Mucosa of stomach (tissue), 1 donor: ENCODE measurements around the gene PTPRD.

ENCODE experiments used
- H3K27me3 ChIP-seq: one replicate; pipeline ENCODE4 v1.7.0; 2013; ENCODE audit warnings: mild to moderate bottlenecking, low read length; ENCODE audit not compliant: control insufficient read depth, insufficient read depth
- H3K36me3 ChIP-seq: one replicate; pipeline ENCODE4 v1.7.0; 2013; ENCODE audit warnings: low read length; ENCODE audit not compliant: control insufficient read depth, insufficient read depth
- H3K4me1 ChIP-seq: one replicate; pipeline ENCODE4 v1.7.0; 2013; ENCODE audit warnings: mild to moderate bottlenecking, low read length; ENCODE audit not compliant: control insufficient read depth, insufficient read depth
- H3K4me3 ChIP-seq: one replicate; pipeline ENCODE4 v1.7.0; 2013; ENCODE audit warnings: low read length
- H3K9ac ChIP-seq: one replicate; pipeline ENCODE4 v1.7.0; 2013; ENCODE audit warnings: mild to moderate bottlenecking, low read length, moderate library complexity
- H3K9me3 ChIP-seq: one replicate; pipeline ENCODE4 v1.7.0; 2013; ENCODE audit warnings: mild to moderate bottlenecking, low read length, moderate library complexity; ENCODE audit not compliant: control insufficient read depth
- donor health status: Pancreatic carcinoma.

Gene PTPRD

DNA sequence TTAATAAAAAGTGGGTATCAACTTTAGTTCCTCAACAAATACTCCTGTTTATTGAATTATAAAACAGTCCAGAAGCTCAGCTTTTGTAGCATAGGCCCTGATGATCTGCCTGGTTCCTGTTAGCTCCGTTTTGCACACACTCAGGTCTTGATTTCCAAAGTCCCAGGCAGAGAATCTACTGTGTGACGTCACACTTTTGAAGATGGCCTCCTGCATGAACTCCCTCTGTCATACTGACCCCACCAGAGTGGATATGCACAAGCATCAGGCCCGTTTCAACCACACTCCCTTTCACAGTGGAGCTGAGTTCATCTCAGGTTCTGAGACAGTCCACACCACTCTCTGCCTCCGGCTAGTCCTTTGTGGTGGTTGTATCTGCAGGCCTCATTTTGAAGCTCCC lies 353.1 kb downstream of the PTPRD start:
- H3K36me3 ChIP-seq, result no peaks in the 10 kb centered on the region
- H3K4me3 ChIP-seq, result no peak overlapping the region
- no peak overlapping the region for H3K9ac ChIP-seq
- H3K27me3 ChIP-seq, result no peaks in the 10 kb centered on the region
- H3K9me3 ChIP-seq, result no peaks in the 10 kb centered on the region
- H3K4me1 ChIP-seq, result peaks cover 3% of the 10 kb centered on the region

DNA sequence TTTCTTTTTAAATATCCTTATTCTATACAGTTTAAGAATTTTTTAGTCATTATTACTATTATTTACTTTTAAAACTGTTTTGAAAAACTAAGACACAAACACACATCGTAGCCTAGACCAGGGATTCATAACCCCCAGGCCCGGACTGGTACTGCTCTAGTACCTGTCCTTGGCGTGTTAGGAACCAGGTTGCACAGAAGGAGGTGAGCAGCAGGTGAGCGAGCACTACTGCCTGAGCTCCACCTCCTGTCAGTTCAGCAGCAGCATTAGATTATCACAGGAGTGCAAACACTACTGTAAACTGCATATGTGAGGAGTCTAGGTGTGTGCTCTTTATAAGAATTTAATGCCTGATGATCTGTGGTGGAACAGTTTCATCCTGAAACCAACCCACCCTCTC lies 357.0 kb downstream of the PTPRD start:
- H3K9me3 ChIP-seq, result no peaks in the 10 kb centered on the region
- peaks cover 10% of the 10 kb centered on the region for H3K4me1 ChIP-seq
- H3K9ac ChIP-seq, result no peak overlapping the region

DNA sequence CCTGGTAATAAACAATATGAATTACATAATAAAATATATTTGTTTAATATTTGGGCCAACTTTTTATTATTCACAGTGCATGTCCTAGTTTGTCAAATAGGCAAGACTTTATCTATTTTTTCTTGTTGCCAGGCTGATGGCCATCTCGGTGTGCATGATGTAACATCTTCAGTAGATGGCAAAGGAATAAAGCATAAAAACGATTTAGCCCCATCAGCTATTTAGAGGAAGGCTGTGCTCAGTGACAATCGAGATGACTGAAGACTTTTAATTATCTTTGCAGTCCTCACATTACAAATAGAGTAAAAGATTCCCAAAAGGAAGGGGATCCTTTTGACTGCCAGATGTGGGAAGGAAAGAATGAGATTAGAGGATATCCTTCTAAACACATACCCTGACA lies 358.5 kb downstream of the PTPRD start:
- peaks cover 10% of the 10 kb centered on the region for H3K4me1 ChIP-seq
- no peaks in the 10 kb centered on the region for H3K9me3 ChIP-seq
- no peak overlapping the region for H3K9ac ChIP-seq
- H3K4me3 ChIP-seq, result no peak overlapping the region
- H3K27me3 ChIP-seq, result no peaks in the 10 kb centered on the region
- no peaks in the 10 kb centered on the region for H3K36me3 ChIP-seq

More for the DNA sequence above, 357.0 kb downstream of the PTPRD start:
- no peak overlapping the region for H3K4me3 ChIP-seq
- no peaks in the 10 kb centered on the region for H3K36me3 ChIP-seq
- H3K27me3 ChIP-seq, result no peaks in the 10 kb centered on the region

DNA sequence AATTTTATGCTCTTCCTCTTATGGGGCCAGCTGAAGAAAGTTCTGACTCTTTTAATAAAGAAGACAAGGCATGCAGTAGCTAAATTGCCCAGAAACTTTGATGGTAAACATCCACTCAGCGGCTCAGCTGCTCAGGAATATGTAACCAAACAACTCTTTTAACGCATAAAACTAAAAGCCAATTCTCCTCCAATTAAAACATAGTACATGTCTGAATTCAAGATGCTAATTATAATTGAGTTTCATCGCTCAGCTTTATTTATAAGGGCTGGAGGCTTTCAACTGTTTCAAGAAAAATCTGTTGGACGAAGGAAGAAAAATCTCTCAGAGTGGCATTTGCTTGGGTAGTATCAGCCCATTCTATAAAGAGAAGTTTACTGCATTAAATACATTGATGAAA lies 359.5 kb downstream of the PTPRD start:
- peaks cover 10% of the 10 kb centered on the region for H3K4me1 ChIP-seq
- H3K9me3 ChIP-seq, result no peaks in the 10 kb centered on the region
- H3K36me3 ChIP-seq, result no peaks in the 10 kb centered on the region
- H3K27me3 ChIP-seq, result no peaks in the 10 kb centered on the region
- no peak overlapping the region for H3K9ac ChIP-seq
- H3K4me3 ChIP-seq, result no peak overlapping the region

DNA sequence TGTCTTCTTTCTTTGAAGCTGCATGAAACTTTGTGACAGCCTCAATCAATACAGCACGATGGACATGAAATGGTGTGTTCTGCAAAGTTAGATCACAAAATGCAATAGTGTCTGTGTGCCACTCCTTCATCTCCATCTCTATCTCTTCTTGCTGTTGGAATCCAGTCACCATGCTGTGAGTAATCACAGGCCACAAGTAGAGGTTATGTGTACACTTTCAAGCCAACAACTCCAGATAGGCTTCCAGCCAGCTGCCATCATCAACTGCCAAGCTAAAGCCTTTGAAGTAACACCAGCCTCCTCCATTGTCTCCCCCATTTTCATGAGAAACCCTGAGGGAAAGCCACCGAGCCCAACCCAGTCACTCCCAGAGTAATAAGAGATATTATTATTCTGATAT lies 360.6 kb downstream of the PTPRD start:
- Histone ChIP-seq H3K36me3 (no peaks in the 10 kb centered on the region), H3K4me1 (peaks cover 10% of the 10 kb centered on the region), H3K9me3 (no peaks in the 10 kb centered on the region), H3K27me3 (no peaks in the 10 kb centered on the region), H3K9ac (no peak overlapping the region), H3K4me3 (no peak overlapping the region)

DNA sequence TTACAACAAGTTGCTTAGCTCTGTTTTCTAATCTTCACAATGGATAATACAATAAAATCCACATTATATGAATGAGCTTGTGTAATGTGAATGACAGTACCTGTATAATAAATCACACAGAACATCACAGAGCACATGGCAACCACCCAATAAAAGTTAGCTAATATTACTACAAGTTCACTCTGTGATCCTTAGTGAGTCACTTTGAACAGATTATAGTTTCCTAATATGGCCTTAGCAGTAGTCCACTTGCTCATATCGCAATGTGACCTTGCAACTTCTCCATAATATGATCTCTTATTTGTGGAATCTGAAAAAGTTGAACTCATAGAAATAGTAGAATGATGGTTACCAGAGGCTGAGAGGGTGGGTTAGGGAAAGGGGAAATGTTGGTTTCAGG lies 361.3 kb downstream of the PTPRD start:
- no peaks in the 10 kb centered on the region for H3K9me3 ChIP-seq
- H3K4me1 ChIP-seq, result peaks cover 10% of the 10 kb centered on the region
- no peak overlapping the region for H3K9ac ChIP-seq
- H3K27me3 ChIP-seq, result no peaks in the 10 kb centered on the region
- H3K36me3 ChIP-seq, result no peaks in the 10 kb centered on the region
- no peak overlapping the region for H3K4me3 ChIP-seq

DNA sequence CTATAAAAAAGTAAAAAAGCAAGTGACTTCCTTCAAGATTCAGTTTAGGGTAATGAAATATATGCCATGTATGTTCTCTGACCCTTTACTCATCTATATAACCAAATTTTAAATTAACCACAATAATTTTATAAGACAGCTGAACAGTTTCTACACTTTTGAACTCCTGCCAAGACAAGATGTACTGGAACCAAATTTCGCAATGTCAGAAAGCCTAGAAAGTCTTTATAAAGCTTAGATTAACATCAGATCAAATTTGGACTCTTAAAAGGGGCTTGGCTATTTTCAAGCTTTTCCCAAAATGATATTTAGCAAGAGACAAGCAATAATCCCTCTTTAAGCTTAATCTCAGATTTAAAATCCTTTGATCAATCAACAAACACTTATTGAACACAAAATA lies 362.6 kb downstream of the PTPRD start:
- no peak overlapping the region for H3K4me3 ChIP-seq
- H3K4me1 ChIP-seq, result peaks cover 10% of the 10 kb centered on the region
- H3K36me3 ChIP-seq, result no peaks in the 10 kb centered on the region
- no peak overlapping the region for H3K9ac ChIP-seq
- no peaks in the 10 kb centered on the region for H3K9me3 ChIP-seq
- H3K27me3 ChIP-seq, result no peaks in the 10 kb centered on the region

DNA sequence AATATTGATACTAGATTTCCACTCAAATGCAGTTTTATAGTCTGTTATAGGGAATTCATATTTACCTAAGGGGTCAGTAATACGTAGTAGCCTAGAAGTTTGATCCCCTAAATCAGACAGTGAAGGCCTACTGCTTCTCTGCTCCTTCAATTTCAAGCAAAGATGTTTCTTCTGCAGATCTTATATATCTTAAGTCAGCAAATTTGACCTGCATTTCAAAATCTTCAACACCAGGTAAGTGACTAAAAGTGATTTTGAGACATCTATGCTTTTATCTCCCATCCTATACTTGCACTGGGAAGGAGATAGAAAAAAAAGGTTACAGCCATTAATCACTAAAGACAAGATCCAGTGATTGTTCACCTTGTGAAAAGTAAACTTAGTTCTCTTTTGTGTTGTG lies 363.9 kb downstream of the PTPRD start:
- Histone ChIP-seq H3K36me3 (no peaks in the 10 kb centered on the region), H3K9ac (no peak overlapping the region), H3K4me3 (no peak overlapping the region), H3K9me3 (no peaks in the 10 kb centered on the region), H3K27me3 (no peaks in the 10 kb centered on the region), H3K4me1 (peaks cover 4% of the 10 kb centered on the region)

DNA sequence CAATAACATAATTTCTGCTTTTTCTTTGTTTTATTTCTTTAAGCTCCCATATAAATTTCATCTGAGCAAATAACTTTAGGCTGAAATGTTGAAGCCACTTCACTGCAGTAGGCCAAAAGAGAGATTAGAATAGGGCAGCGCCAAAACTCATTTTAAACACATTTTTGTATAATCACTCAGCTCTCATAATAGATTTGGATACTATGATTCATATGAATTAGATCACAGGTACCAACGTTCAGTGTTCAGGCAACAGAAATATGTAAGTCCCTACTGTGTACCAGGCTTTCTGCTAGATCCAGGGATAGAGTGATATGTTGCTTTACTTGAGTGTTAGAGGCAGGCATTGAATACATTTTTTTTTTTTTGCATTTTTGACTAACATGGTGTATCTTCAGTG lies 370.5 kb downstream of the PTPRD start:
- Histone ChIP-seq H3K36me3 (no peaks in the 10 kb centered on the region), H3K27me3 (no peaks in the 10 kb centered on the region), H3K4me1 (no peaks in the 10 kb centered on the region), H3K9ac (no peak overlapping the region), H3K9me3 (no peaks in the 10 kb centered on the region), H3K4me3 (no peak overlapping the region)

DNA sequence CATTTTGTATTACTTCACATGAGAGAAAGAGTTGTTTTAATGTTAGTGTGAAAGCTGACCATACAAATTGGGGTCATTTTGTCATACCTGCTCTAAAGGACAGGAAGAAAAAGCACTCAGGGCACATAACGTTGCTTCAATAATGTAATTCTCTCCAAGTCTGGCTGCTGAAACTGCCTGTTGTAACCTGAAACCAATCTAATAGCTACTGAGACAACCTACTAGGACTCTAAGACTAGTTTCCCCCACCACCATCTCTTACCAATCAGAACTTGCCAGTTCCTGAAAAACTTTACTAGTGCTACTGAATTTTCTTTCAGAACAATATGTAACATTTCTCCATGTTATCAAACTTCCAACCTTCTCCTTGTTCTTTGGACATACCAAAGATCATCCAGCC lies 374.7 kb downstream of the PTPRD start:
- H3K27me3 ChIP-seq, result no peaks in the 10 kb centered on the region
- no peaks in the 10 kb centered on the region for H3K4me1 ChIP-seq
- H3K4me3 ChIP-seq, result no peak overlapping the region
- no peak overlapping the region for H3K9ac ChIP-seq
- H3K9me3 ChIP-seq, result no peaks in the 10 kb centered on the region
- no peaks in the 10 kb centered on the region for H3K36me3 ChIP-seq

DNA sequence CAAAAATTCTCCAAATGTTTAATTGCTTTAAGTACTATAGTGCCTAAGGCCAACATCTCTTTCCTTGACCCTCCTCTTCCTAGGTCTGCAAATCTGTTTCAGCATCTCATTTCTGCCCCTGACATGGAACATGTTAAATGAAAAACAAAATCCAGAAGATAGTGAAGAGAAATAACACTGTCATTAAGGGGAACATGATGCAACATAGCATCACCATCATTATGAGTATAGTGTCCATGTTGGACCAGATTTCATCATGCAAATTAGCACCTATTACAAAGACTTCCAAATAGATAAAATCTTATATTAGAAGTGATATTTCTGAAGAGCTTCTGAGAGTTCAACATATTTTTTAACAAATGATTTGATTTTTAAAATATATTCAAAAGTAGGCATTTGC lies 375.2 kb downstream of the PTPRD start:
- no peaks in the 10 kb centered on the region for H3K36me3 ChIP-seq
- no peaks in the 10 kb centered on the region for H3K27me3 ChIP-seq
- no peak overlapping the region for H3K9ac ChIP-seq
- no peak overlapping the region for H3K4me3 ChIP-seq
- H3K4me1 ChIP-seq, result no peaks in the 10 kb centered on the region
- no peaks in the 10 kb centered on the region for H3K9me3 ChIP-seq

DNA sequence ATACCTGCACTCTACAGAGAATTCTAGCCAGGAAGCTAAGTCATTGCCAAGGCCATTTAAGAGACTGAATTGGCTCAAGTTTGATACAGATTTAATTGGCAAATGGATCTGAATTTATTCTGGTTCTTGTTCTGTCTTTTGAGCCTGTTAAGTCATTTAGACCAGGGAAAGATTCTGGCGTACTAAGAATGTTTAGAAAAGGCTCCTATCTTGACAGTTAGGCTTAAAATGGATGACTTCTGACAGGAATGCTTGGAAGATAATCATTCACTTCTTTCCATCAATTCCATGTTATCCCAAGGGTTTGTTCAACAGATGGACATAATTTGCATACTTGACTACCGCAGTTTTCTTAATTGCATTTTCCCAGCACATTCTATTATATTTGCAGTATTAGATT lies 376.6 kb downstream of the PTPRD start:
- H3K36me3 ChIP-seq, result no peaks in the 10 kb centered on the region

DNA sequence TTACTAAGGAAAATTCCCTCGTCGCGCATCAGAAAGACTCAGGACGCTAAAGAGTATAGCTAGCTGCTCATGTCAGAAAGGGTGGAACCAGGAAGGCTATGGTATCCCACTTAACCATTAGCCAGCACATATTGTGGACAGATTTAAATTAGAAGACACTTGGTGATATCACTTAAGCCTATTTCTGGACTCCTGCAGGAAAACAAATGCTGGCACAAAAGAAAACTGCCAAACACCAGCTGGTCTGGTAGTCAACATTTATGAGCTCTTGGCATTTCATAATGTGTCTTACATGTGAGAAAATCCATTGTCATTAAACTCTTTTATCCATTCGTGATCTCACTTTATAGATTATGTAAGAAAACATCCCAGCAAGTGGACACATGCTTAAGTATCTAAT lies 377.4 kb downstream of the PTPRD start:
- Histone ChIP-seq H3K36me3 (no peaks in the 10 kb centered on the region), H3K9me3 (no peaks in the 10 kb centered on the region), H3K9ac (no peak overlapping the region), H3K4me1 (peaks cover 3% of the 10 kb centered on the region), H3K27me3 (no peaks in the 10 kb centered on the region), H3K4me3 (no peak overlapping the region)

More for the DNA sequence above, 376.6 kb downstream of the PTPRD start:
- H3K27me3 ChIP-seq, result no peaks in the 10 kb centered on the region
- H3K9ac ChIP-seq, result no peak overlapping the region
- no peak overlapping the region for H3K4me3 ChIP-seq
- H3K4me1 ChIP-seq, result no peaks in the 10 kb centered on the region
- no peaks in the 10 kb centered on the region for H3K9me3 ChIP-seq
